Measurements from ENCODE around the gene NUDCD3.

NUDCD3 gene

GRCh38 chr7:44441079-44441478 is 49.4 kb downstream of the NUDCD3 start:
- TF ChIP-seq, protein P1, sequence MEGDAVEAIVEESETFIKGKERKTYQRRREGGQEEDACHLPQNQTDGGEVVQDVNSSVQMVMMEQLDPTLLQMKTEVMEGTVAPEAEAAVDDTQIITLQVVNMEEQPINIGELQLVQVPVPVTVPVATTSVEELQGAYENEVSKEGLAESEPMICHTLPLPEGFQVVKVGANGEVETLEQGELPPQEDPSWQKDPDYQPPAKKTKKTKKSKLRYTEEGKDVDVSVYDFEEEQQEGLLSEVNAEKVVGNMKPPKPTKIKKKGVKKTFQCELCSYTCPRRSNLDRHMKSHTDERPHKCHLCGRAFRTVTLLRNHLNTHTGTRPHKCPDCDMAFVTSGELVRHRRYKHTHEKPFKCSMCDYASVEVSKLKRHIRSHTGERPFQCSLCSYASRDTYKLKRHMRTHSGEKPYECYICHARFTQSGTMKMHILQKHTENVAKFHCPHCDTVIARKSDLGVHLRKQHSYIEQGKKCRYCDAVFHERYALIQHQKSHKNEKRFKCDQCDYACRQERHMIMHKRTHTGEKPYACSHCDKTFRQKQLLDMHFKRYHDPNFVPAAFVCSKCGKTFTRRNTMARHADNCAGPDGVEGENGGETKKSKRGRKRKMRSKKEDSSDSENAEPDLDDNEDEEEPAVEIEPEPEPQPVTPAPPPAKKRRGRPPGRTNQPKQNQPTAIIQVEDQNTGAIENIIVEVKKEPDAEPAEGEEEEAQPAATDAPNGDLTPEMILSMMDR (IDR thresholded peaks at IDR 0.05; ENCODE audit: extremely low read depth, missing control alignments), result no peak

GRCh38 chr7:44440577-44441078 is 49.8 kb downstream of the NUDCD3 start:
- TF ChIP-seq, protein P1 (IDR thresholded peaks at IDR 0.05; ENCODE audit: extremely low read depth, missing control alignments), result no peak
- no peak for DNase-seq (ENCODE audit: low spot score)

More at GRCh38 chr7:44441079-44441478, 49.4 kb downstream of the NUDCD3 start:
- DNase-seq (ENCODE audit: low spot score), result no peak

DNA sequence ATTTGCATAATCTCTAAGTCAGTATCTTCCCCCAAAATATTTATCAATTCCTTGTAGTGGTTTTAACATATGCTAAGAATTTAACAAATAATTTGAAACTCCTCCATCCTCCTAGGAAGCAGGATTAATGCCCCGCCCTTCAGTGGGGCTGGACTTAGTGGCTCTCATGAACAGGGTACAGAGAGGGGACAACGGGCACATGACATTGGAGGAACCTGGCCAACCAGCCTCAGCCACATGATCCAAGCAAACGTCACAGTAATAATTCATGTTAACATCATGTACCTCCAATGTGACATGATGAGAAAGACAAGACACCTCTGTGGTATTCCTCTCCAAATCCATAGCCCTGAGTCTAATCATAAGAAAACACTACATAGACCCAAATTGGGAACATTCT is 50.5 kb downstream of the NUDCD3 start:
- DNase-seq (ENCODE audit: low spot score), result no peak
- TF ChIP-seq, protein P1 (IDR thresholded peaks at IDR 0.05; ENCODE audit: extremely low read depth, missing control alignments), result no peak

GRCh38 chr7:44438816-44439215 is 51.6 kb downstream of the NUDCD3 start:
- DNase-seq (ENCODE audit: low spot score), result no peak
- TF ChIP-seq, protein P1 (IDR thresholded peaks at IDR 0.05; ENCODE audit: extremely low read depth, missing control alignments), result no peak

DNA sequence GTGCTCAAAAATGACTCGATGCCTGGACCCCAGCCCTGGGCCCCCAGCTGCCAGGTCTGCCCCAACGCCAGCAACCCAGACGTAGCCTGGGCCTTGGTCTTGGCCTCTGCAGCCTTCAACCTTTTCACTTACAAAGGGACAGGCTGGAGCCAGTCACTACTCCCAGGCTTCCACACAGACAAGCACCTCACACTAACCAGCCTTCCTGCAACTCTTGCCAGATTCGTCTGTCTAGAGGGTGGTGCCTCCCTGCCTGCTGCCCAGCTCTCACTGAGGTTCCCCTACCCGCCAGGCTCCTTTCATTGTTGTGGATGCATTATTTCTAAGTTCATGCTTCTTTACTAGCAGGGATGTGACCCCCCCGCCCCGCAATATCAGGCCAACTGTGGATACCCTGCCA is 56.3 kb downstream of the NUDCD3 start:
- no peak for DNase-seq (ENCODE audit: low spot score)
- TF ChIP-seq, protein P1 (IDR thresholded peaks at IDR 0.05; ENCODE audit: extremely low read depth, missing control alignments), result no peak

DNA sequence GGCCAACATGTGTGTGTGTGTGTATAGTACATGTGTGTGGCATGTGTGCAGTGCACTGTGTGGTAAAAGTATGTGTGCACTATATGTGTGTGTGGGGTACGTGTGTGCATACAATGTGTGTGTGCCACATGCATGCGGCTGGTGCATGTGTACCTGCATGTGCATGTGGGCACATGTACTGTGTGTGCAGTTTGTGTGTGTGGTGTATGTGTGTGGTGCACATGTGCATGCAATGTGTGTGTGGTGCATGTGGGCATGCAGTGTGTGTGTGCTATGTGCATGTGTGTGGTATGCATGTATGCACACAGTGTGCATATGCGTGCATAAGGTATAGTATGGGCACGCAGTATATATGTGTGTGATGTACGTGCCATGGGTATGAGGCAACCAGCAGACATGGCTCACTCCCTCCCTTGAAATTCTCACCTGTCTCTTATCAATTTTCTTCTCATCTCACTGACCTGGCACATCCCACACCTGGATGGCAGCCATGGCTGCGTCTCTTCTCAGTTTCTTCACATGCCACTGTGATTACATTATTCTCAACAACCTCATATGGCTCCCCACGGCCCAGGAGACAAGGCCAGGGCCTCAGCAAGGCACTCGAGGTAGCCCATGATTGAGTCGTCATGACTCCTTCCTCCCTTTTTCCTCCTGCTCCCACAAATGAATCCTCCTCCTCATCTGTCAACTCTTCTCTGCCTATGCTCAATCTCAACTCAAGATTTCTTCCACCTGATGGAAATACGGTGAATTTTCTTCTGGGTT is 57.0 kb downstream of the NUDCD3 start:
- TF ChIP-seq, protein P1 (IDR thresholded peaks at IDR 0.05; ENCODE audit: extremely low read depth, missing control alignments), result no peak
- DNase-seq (ENCODE audit: low spot score), result no peak

- TF ChIP-seq, protein P1 (IDR thresholded peaks at IDR 0.05; ENCODE audit: extremely low read depth, missing control alignments), result no peak
- no peak for DNase-seq (ENCODE audit: low spot score)
These were observed 58.0 kb downstream of the NUDCD3 start for GRCh38 chr7:44432381-44432977.

Data from GM20000 (cell line).